Measurements from ENCODE around the gene SP1.

GRCh38 chr12:53353257-53353655 lies 26.7 kb upstream of the SP1 start:
- no peak for TF ChIP-seq ZNF530 (tag by site-specific recombination; IDR thresholded peaks at IDR 0.05; ENCODE audit: low read depth)
- no peak for TF ChIP-seq CTCF (tag by site-specific recombination; IDR thresholded peaks at IDR 0.05)
- TF ChIP-seq ZNF843 (tag by site-specific recombination; IDR thresholded peaks at IDR 0.05): no peak

All from HEK293 (cell line).